ENCODE data around the gene LPAR1. TPM values are rescaled to one million over a fixed set of nuclear protein-coding genes. Genes with fewer than 3 reads are reported as not detected.

The LPAR1 gene
- total and polyA plus RNA-seq, 2 donors (not counting 1 experiment from before 2014, with no cell fraction given), result 0.06 TPM; not detected in 1

- DNase-seq (no peak), ATAC-seq (ENCODE audit: low read depth) (no peak)
- H3K27me3 Mint-ChIP-seq, result no peaks in the 10 kb centered on the region
- no peaks in the 10 kb centered on the region for H3K4me1 ChIP-seq (ENCODE audit: control insufficient read depth in 2 of 2, insufficient read depth in 2 of 2, low read length in 2 of 2)
- H3K4me2 ChIP-seq (replicated peaks; ENCODE audit: low read depth, low read length, poor library complexity, severe bottlenecking), result no peak overlapping the region
- CTCF ChIA-PET, result no interaction called here
- no peak overlapping the region for H3K4me3 Mint-ChIP-seq
- H3K9ac ChIP-seq (ENCODE audit: low read length), result no peak overlapping the region
- H3K27ac Mint-ChIP-seq, result no peak overlapping the region
- H3K4me1 Mint-ChIP-seq, result no peaks in the 10 kb centered on the region
- no peak overlapping the region for H3K27ac ChIP-seq (ENCODE audit: low read length in 2 of 2)
- H3K79me2 ChIP-seq (ENCODE audit: control insufficient read depth, insufficient read depth, low read length), result no peaks in the 10 kb centered on the region
- H2AFZ ChIP-seq (ENCODE audit: insufficient read depth, low read depth, low read length, poor library complexity, severe bottlenecking), result no peak overlapping the region
- intact Hi-C loops (cut with micrococcal nuclease), result no loop called here
- H3K9me3 ChIP-seq (ENCODE audit: control extremely low read depth in 1 of 3, control insufficient read depth in 2 of 3, insufficient read depth in 1 of 3, low read length in 2 of 3), result peaks cover 0 to 9% (median 7%) of the 10 kb centered on the region in 3 donors
- H3K4me3 ChIP-seq (ENCODE audit: control extremely low read depth in 1 of 5, extremely low read depth in 1 of 5, insufficient read depth in 1 of 5, low read depth in 2 of 5, low read length in 4 of 5), result no peak overlapping the region
- 100% methylated on average over 2 of the region's 7 CpGs for WGBS (ENCODE audit: insufficient coverage)
- H3K36me3 ChIP-seq (replicated peaks in 1 of 2; ENCODE audit: control extremely low read depth in 1 of 2, control insufficient read depth in 1 of 2, extremely low read depth in 1 of 2, insufficient read depth in 2 of 2, low read length in 1 of 2), result no peaks in the 10 kb centered on the region
- POLR2A ChIA-PET, result no interaction called here
- H3K27me3 ChIP-seq (replicated peaks in 1 of 4; ENCODE audit: control extremely low read depth in 1 of 4, control insufficient read depth in 3 of 4, insufficient read depth in 4 of 4, low read length in 3 of 4), result no peaks in the 10 kb centered on the region
- peaks cover 5% of the 10 kb centered on the region for H3K9me3 Mint-ChIP-seq (ENCODE audit: insufficient read depth)
- no peaks in the 10 kb centered on the region for H4K20me1 ChIP-seq (ENCODE audit: control insufficient read depth, insufficient read depth, low read length, poor library complexity, severe bottlenecking)
- TF ChIP-seq, protein P1, sequence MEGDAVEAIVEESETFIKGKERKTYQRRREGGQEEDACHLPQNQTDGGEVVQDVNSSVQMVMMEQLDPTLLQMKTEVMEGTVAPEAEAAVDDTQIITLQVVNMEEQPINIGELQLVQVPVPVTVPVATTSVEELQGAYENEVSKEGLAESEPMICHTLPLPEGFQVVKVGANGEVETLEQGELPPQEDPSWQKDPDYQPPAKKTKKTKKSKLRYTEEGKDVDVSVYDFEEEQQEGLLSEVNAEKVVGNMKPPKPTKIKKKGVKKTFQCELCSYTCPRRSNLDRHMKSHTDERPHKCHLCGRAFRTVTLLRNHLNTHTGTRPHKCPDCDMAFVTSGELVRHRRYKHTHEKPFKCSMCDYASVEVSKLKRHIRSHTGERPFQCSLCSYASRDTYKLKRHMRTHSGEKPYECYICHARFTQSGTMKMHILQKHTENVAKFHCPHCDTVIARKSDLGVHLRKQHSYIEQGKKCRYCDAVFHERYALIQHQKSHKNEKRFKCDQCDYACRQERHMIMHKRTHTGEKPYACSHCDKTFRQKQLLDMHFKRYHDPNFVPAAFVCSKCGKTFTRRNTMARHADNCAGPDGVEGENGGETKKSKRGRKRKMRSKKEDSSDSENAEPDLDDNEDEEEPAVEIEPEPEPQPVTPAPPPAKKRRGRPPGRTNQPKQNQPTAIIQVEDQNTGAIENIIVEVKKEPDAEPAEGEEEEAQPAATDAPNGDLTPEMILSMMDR (IDR thresholded peaks at IDR 0.05), result no peak
- no peak for TF ChIP-seq EZH2 (IDR thresholded peaks at IDR 0.05; ENCODE audit: borderline replicate concordance, insufficient read depth, low read depth, low read length, poor library complexity, severe bottlenecking)
These were observed 125.6 kb downstream of the LPAR1 start for GRCh38 chr9:110912419-110913291.

- POLR2A ChIA-PET, result no interaction called here
- Histone ChIP-seq H3K36me3 (replicated peaks in 1 of 2; ENCODE audit: control extremely low read depth in 1 of 2, control insufficient read depth in 1 of 2, extremely low read depth in 1 of 2, insufficient read depth in 2 of 2, low read length in 1 of 2) (no peaks in the 10 kb centered on the region), H4K20me1 (ENCODE audit: control insufficient read depth, insufficient read depth, low read length, poor library complexity, severe bottlenecking) (no peaks in the 10 kb centered on the region), H3K4me2 (replicated peaks; ENCODE audit: low read depth, low read length, poor library complexity, severe bottlenecking) (no peak overlapping the region), H3K9me3 (ENCODE audit: control extremely low read depth in 1 of 3, control insufficient read depth in 2 of 3, insufficient read depth in 1 of 3, low read length in 2 of 3) (peaks cover 0 to 9% (median 7%) of the 10 kb centered on the region in 3 donors), H3K27me3 (replicated peaks in 1 of 4; ENCODE audit: control extremely low read depth in 1 of 4, control insufficient read depth in 3 of 4, insufficient read depth in 4 of 4, low read length in 3 of 4) (no peaks in the 10 kb centered on the region), H3K79me2 (ENCODE audit: control insufficient read depth, insufficient read depth, low read length) (no peaks in the 10 kb centered on the region), H2AFZ (ENCODE audit: insufficient read depth, low read depth, low read length, poor library complexity, severe bottlenecking) (no peak overlapping the region), H3K4me3 (ENCODE audit: control extremely low read depth in 1 of 5, extremely low read depth in 1 of 5, insufficient read depth in 1 of 5, low read depth in 2 of 5, low read length in 4 of 5) (no peak overlapping the region), H3K27ac (ENCODE audit: low read length in 2 of 2) (no peak overlapping the region), H3K9ac (ENCODE audit: low read length) (no peak overlapping the region), H3K4me1 (ENCODE audit: control insufficient read depth in 2 of 2, insufficient read depth in 2 of 2, low read length in 2 of 2) (no peaks in the 10 kb centered on the region)
- CTCF ChIA-PET, result no interaction called here
- ATAC-seq (ENCODE audit: low read depth), result no peak
- Mint-ChIP-seq H3K4me1 (no peaks in the 10 kb centered on the region), H3K9me3 (ENCODE audit: insufficient read depth) (peaks cover 5% of the 10 kb centered on the region), H3K27me3 (no peaks in the 10 kb centered on the region), H3K27ac (no peak overlapping the region), H3K4me3 (no peak overlapping the region)
- TF ChIP-seq, protein P1 (IDR thresholded peaks at IDR 0.05), result no peak
- no peak for TF ChIP-seq EZH2 (IDR thresholded peaks at IDR 0.05; ENCODE audit: borderline replicate concordance, insufficient read depth, low read depth, low read length, poor library complexity, severe bottlenecking)
- 67% methylated on average over 1 of the region's 4 CpGs for WGBS (ENCODE audit: insufficient coverage)
- intact Hi-C loops (cut with micrococcal nuclease), result no loop called here
- no peak for DNase-seq
These were observed 126.4 kb downstream of the LPAR1 start for GRCh38 chr9:110911659-110912418.

Data from B cell (primary cell).